ENCODE measurements around the gene ELOVL6. TPM values are rescaled to one million over a fixed set of nuclear protein-coding genes. Genes with fewer than 3 reads are reported as not detected.
"Not testable (repeated sequence)": the region's sequence is repeated elsewhere in the genome, so short reads cannot be mapped to it uniquely, and the experiment has no call there.

Gene ELOVL6
- total RNA-seq, 1 donor from 2014 or later: 15.6 TPM

- intact Hi-C loops (cut with micrococcal nuclease): no loop called here
Observed at GRCh38 chr4:110061076-110061475, 137.3 kb downstream of the ELOVL6 start.

GRCh38 chr4:110059556-110060191 is 138.7 kb downstream of the ELOVL6 start:
- intact Hi-C loops (cut with micrococcal nuclease): loop anchor here (1.0 to 5.0 kb wide), 3 partner anchors 29 to 458 kb away; no protein-coding TSS in a partner anchor
- Mint-ChIP-seq H3K36me3 (ENCODE audit: low read depth) (peaks cover 5% of the 10 kb centered on the region), H3K4me1 (peaks cover 61% of the 10 kb centered on the region), H3K27me3 (no peaks in the 10 kb centered on the region), H3K9me3 (no peaks in the 10 kb centered on the region), H3K4me3 (peak overlapping the region; percentile 65), H3K27ac (peak overlapping the region; percentile 82)
- DNase-seq: peak; percentile 70

More at GRCh38 chr4:110061076-110061475, 137.3 kb downstream of the ELOVL6 start:
- no peak overlapping the region for H3K4me3 Mint-ChIP-seq
- peaks cover 47% of the 10 kb centered on the region for H3K4me1 Mint-ChIP-seq
- H3K36me3 Mint-ChIP-seq (ENCODE audit: low read depth): peaks cover 5% of the 10 kb centered on the region
- H3K9me3 Mint-ChIP-seq: no peaks in the 10 kb centered on the region
- H3K27me3 Mint-ChIP-seq: no peaks in the 10 kb centered on the region
- no peak for DNase-seq
- peak overlapping the region; percentile 66 for H3K27ac Mint-ChIP-seq

DNA sequence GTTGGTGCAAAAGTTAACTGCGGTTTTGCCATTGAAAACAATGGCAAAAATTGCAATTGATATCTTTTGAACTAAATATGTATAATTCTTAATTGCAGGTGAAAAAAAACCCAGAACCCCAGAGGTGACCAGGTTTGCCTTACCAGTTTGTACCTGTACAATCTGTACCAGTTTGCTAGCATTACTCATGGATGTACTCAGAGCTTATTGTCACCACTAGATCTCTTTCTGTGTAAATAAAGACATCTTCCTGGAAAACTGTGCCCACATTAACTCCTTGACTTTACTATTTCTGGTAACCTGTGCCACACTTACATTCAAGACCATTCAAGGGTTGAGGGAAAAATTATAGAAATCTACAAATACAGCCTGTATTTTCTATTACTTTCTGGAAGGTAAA is 139.7 kb downstream of the ELOVL6 start:
- intact Hi-C loops (cut with micrococcal nuclease): loop anchor here (1.0 to 5.0 kb wide), 3 partner anchors 30 to 459 kb away; no protein-coding TSS in a partner anchor
- Mint-ChIP-seq H3K36me3 (ENCODE audit: low read depth) (peaks cover 7% of the 10 kb centered on the region), H3K4me1 (peaks cover 65% of the 10 kb centered on the region), H3K27ac (peak overlapping the region; percentile 82), H3K9me3 (no peaks in the 10 kb centered on the region), H3K4me3 (peak overlapping the region; percentile 65), H3K27me3 (no peaks in the 10 kb centered on the region)
- no peak for DNase-seq

DNA sequence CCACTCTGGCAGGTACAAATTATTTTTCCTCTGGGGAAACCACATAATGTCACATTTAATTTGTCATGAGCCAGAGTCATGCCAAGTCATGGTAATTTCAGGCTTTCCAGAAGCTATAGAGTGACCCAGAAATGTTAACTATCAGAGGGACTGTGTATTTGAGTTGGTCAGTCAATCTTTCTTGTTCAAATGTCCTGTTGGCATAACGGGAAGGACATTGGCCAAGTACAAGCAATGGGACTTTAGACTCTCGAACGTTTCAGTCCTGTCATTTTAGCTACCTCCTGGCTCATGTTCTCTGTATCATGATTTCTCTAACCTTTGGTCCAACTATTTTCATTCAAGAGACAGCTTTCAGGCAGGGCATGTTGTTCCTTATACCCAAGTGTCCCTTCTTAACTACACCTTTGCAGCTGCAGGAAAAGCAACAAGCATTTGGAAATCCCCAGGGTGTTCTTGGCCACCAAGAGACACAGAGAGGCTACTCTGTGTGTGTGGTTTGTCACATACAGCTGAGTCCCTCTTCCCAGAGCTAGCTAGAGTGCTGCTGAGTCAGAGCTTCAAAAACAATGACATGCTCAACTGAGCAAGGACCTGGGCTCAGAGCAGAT is 143.2 kb downstream of the ELOVL6 start:
- intact Hi-C loops (cut with micrococcal nuclease): loop anchor here (1.0 to 5.0 kb wide), 2 partner anchors 142 to 462 kb away; no protein-coding TSS in a partner anchor
- H3K9me3 Mint-ChIP-seq: no peaks in the 10 kb centered on the region
- DNase-seq: peak; percentile 82
- peak overlapping the region; percentile 74 for H3K27ac Mint-ChIP-seq
- H3K4me1 Mint-ChIP-seq: peaks cover 62% of the 10 kb centered on the region
- H3K27me3 Mint-ChIP-seq: no peaks in the 10 kb centered on the region
- H3K4me3 Mint-ChIP-seq: peak overlapping the region; percentile 67
- H3K36me3 Mint-ChIP-seq (ENCODE audit: low read depth): peaks cover 19% of the 10 kb centered on the region

DNA sequence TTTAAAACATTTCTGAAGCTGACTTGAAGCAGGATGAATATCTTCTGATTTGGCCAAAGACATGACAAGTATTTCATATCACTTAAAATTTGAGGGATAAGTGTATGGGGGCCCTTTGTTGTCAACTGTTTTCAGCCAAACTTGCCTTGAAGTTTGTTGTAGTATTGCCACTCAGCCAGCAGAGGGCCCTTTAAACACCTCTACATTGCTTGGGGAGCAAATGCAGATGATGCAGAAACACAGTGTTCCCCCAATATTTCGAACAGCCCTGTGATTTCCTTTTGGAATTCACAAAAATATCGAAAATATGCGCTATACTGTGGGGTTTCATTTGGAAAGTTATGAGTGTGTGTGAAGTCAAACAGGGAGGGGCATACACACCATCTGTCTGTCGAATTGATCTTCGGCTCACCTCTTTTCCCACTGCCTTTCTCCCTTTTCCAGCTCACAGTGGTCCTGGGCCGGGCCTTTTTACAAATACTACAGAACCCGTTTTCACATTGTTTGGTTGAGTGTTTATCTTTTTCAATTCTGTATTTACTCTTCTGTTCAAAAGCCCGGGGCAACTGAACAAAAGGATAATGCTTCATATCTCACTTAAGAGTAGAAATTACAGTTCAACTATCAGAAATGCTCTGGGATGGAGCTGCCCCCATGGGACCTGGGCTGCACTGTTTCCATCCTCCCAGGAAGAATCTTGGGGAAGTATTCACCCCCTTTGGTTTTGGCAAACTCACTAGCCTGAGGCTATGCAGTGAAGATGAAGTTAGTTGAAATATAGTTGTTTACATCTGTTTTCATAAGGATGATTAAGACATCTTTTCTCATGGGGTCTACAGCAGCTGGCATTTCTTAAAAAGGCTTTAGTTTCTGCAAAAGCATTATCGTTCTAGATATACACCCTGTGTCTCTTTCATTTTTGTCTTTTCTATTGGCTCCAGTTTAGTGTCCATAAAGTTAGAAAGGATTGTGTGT is 148.2 kb downstream of the ELOVL6 start:
- no peak overlapping the region for H3K4me3 Mint-ChIP-seq
- intact Hi-C loops (cut with micrococcal nuclease): loop anchor here (1.0 kb wide), 1 partner anchor 161 kb away; no protein-coding TSS in a partner anchor
- peak; percentile 86 for DNase-seq
- H3K27me3 Mint-ChIP-seq: no peaks in the 10 kb centered on the region
- peaks cover 31% of the 10 kb centered on the region for H3K4me1 Mint-ChIP-seq
- no peaks in the 10 kb centered on the region for H3K9me3 Mint-ChIP-seq
- peaks cover 18% of the 10 kb centered on the region for H3K36me3 Mint-ChIP-seq (ENCODE audit: low read depth)
- no peak overlapping the region for H3K27ac Mint-ChIP-seq

- Mint-ChIP-seq H3K4me3 (no peak overlapping the region), H3K9me3 (no peaks in the 10 kb centered on the region), H3K27ac (no peak overlapping the region), H3K4me1 (peaks cover 19% of the 10 kb centered on the region), H3K27me3 (peaks cover 4% of the 10 kb centered on the region), H3K36me3 (ENCODE audit: low read depth) (peaks cover 11% of the 10 kb centered on the region)
- DNase-seq: no peak
- intact Hi-C loops (cut with micrococcal nuclease): no loop called here
Observed at GRCh38 chr4:110046588-110047049, 151.8 kb downstream of the ELOVL6 start.

GRCh38 chr4:110042545-110043517 is 155.6 kb downstream of the ELOVL6 start:
- no peak for DNase-seq
- intact Hi-C loops (cut with micrococcal nuclease): no loop called here
- Mint-ChIP-seq H3K9me3 (no peaks in the 10 kb centered on the region), H3K27me3 (peaks cover 16% of the 10 kb centered on the region), H3K36me3 (ENCODE audit: low read depth) (peaks cover 4% of the 10 kb centered on the region), H3K4me1 (peaks cover 11% of the 10 kb centered on the region), H3K27ac (no peak overlapping the region), H3K4me3 (no peak overlapping the region)

- DNase-seq: no peak
- Mint-ChIP-seq H3K4me3 (no peak overlapping the region), H3K9me3 (no peaks in the 10 kb centered on the region), H3K36me3 (ENCODE audit: low read depth) (peaks cover 3% of the 10 kb centered on the region), H3K27me3 (peaks cover 25% of the 10 kb centered on the region), H3K4me1 (peaks cover 7% of the 10 kb centered on the region), H3K27ac (no peak overlapping the region)
- intact Hi-C loops (cut with micrococcal nuclease): no loop called here
Observed at GRCh38 chr4:110041735-110042134, 156.7 kb downstream of the ELOVL6 start.

DNA sequence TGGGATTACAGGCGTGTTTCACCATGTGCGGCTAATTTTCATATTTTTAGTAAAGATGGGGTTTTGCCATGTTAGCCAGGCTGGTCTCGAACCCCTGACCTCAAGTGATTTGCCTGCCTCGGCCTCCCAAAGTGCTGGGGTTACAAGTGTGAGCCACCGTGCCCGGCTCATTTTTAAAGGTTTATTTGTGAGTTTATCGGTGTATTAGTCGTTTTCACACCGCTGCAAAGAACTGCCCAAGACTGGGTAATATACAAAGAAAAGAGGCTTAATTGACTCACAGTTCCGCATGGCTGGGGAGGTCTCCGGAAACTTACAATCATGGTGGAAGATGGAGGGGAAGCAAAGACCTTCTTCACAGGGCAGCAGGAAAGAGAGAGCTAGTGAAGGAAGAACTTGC is 159.3 kb downstream of the ELOVL6 start:
- H3K27ac Mint-ChIP-seq; H3K9me3 Mint-ChIP-seq; DNase-seq; H3K4me3 Mint-ChIP-seq; intact Hi-C loops (cut with micrococcal nuclease); H3K36me3 Mint-ChIP-seq (ENCODE audit: low read depth); H3K4me1 Mint-ChIP-seq: not testable (repeated sequence)
- H3K27me3 Mint-ChIP-seq: peaks cover 42% of the 10 kb centered on the region

- no peak overlapping the region for H3K27ac Mint-ChIP-seq
- H3K36me3 Mint-ChIP-seq (ENCODE audit: low read depth): no peaks in the 10 kb centered on the region
- peaks cover 36% of the 10 kb centered on the region for H3K27me3 Mint-ChIP-seq
- H3K4me3 Mint-ChIP-seq: no peak overlapping the region
- intact Hi-C loops (cut with micrococcal nuclease): no loop called here
- H3K9me3 Mint-ChIP-seq: peaks cover 13% of the 10 kb centered on the region
- DNase-seq: no peak
- H3K4me1 Mint-ChIP-seq: peaks cover 7% of the 10 kb centered on the region
Observed at GRCh38 chr4:110034026-110034393, 164.4 kb downstream of the ELOVL6 start.

GRCh38 chr4:110033355-110034025 is 164.9 kb downstream of the ELOVL6 start:
- Mint-ChIP-seq H3K36me3 (ENCODE audit: low read depth) (no peaks in the 10 kb centered on the region), H3K4me1 (peaks cover 7% of the 10 kb centered on the region), H3K27me3 (peaks cover 34% of the 10 kb centered on the region), H3K4me3 (no peak overlapping the region), H3K9me3 (peaks cover 13% of the 10 kb centered on the region), H3K27ac (no peak overlapping the region)
- DNase-seq: no peak
- intact Hi-C loops (cut with micrococcal nuclease): no loop called here

DNA sequence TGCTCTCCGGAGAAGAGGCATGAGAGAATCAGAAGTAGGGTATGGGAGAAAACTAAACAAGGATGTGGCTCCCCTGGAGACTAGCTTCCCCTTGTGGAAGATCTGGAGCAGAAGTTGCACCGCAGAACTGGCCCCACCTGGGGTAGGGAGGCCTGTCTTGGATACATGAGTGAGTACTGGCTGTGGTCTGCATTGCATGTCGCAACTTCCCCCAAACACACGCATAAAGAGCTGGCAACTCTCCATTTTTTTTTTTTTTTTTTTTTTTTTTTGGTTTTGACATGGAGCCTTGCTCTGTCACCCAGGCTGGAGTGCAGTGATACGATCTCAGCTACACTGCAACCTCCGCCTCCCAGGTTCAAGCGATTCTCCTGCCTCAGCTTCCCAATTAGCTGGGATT is 165.8 kb downstream of the ELOVL6 start:
- peaks cover 13% of the 10 kb centered on the region for H3K9me3 Mint-ChIP-seq
- no peak for DNase-seq
- no peak overlapping the region for H3K4me3 Mint-ChIP-seq
- no peaks in the 10 kb centered on the region for H3K36me3 Mint-ChIP-seq (ENCODE audit: low read depth)
- peaks cover 31% of the 10 kb centered on the region for H3K27me3 Mint-ChIP-seq
- no peak overlapping the region for H3K27ac Mint-ChIP-seq
- intact Hi-C loops (cut with micrococcal nuclease): no loop called here
- H3K4me1 Mint-ChIP-seq: peaks cover 7% of the 10 kb centered on the region
